GM19397 (cell line): Measurements from ENCODE around the gene UQCC2.

Source experiments
- ATAC-seq: cut with Tn5 transposase; IDR thresholded peaks from one replicate; pipeline ENCODE4 v1.9.1; 2021; ENCODE audit warnings: mild to moderate bottlenecking, moderate library complexity; ENCODE audit not compliant: unreplicated experiment

UQCC2 gene

DNA sequence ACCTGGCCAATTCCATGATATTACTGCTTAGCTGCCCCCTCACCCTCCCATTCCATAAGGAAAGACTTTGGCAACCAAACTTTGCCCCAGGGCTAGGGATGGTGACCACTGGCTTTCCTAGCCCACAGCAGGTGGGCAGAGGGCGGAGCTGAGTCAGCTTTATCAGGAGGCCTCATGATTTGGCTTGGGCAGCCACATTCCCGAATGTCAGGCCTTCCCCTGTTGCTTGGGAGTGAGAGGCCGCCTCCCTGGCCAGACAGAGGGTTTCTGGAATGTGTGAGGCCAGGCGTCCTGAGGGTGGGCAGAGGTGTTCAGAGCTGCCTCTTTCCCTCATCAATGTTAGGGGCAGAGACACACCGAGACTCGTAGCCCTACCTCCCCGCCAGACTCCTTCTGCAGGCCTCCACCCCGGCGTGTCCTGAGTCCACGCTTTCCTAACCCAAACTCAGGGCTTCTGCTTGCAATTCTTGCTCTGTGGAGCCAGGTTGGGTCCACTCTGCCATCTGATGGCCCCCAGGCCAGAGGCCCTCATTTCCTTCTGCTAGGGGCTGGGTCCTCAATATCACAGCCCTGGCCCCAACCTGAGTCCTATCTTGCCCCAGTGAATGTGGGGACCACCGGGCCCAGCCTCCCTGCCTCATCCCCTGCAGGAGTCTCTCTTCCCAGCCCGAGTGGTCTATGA, 19.3 kb downstream of the UQCC2 start:
- ATAC-seq = no peak

DNA sequence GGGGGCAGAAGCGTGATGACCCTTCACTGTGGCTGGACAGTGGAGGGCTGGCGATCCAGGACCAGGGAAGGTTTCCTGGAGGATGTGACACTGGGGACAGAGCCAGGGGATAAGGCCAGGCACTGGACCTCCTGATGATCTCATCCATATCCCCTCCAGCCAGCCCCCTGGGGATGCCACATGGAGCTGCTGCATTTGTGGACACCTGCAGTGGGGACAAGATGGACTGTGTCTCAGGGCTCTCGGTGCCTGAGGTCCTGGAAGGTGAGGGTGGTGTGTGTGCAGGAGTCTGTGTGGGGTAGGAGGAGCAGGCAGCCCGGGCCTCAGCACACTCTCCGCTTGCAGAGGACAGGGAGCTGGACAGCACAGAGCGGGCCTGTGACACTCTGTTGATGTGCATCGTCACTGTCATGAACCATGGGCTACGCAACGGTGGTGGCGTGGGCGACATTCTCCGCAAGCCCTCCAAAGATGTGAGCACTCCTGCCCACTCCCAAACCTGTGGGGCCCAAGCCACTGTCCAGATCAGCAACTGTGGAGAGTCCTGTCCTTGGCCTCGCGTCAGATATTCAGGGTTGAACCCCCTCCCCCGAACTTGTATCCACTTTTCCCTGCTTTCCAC, 19.9 kb downstream of the UQCC2 start:
- no peak for ATAC-seq

DNA sequence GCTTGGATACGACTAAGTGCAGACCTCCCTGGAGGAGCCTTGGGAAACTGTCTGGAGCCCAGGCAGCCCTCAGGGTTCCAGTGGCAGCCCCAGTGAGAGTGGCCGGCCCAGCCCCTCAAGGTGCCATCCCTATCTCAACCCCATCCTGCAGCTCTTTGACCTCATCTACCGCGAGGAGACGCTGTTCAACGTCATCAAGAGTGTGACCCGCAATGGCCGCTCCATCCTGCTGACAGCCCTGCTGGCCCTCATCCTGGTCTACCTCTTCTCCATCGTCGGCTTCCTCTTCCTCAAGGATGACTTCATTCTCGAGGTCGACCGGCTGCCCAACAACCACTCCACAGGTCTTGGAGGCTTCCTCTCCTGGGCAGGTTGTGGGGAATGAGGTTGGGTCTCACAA, 20.7 kb downstream of the UQCC2 start:
- no peak for ATAC-seq

DNA sequence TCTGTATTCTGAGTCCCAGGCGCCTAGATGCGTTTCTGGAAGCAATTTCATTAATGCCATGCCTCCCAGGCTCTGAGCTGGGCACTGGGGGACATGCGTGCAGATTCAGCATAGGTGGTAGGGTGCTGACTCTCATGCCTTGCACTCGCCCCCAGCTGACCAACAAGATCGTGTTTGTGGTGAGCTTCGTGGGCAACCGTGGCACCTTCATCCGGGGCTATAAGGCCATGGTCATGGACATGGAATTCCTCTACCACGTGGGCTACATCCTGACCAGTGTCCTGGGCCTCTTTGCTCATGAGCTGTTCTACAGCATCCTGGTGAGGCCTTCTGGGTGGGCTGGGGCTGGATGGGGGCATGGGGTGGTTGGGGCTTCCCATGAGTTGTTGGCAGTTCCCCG, 21.6 kb downstream of the UQCC2 start:
- ATAC-seq = no peak

DNA sequence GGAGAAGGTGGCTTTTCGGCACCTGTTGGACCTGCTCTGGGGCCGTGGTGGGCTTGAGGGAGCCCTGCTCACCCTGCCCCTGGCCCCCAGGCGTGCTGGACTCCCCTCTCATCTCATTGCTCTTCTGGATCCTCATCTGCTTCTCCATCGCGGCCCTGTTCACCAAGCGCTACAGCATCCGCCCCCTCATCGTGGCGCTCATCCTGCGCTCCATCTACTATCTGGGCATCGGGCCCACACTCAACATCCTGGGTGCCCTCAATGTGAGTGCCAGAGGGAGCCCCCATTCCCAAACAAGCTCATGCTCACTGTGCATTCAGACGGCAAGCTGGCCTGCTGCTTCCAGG, 22.4 kb downstream of the UQCC2 start:
- ATAC-seq = no peak

DNA sequence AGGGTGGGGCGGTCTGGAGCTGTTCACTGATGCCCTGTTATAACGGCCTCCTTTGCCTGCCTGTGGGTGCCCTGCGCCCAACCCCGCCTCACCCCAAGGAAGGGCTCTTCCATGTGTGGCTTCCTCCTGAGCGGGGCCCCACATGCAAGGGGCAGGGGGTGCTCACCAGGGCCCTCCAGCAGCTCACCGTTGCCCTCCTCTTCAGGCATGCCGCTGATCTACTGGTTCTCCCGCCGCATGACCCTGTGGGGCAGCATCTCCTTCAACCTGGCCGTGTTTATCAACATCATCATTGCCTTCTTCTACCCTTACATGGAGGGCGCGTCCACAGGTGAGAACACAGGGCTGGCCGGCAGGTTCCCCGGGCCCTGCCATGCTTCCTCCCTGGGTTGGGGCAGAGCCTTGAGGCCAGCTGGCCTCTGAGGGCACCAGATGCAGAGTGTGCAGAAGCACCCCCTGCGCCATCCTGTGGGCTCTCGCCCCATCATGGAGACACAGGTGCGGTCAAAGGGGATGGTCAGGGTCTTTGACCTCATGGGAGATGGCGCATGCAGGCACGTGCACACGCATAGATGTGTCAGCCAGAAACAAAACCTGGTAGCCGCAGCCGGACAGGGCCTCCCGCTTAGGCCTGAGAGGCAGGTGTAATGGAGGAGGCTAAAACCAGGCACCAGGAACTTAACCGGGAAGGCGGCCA, 22.9 kb downstream of the UQCC2 start:
- ATAC-seq = no peak

DNA sequence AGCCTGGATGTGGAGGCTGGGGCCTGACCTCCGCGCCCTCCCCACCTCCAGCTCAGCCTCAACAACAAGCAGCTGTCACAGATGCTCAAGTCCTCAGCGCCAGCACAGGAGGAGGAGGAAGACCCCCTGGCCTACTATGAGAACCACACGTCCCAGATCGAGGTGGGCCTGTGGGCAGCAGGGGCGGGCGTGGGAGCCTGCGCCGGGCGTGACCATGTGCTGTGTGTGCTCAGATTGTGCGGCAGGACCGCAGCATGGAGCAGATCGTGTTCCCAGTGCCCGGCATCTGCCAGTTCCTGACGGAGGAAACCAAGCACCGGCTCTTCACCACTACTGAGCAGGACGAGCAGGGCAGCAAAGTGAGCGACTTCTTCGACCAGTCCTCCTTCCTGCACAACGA, 23.5 kb downstream of the UQCC2 start:
- no peak for ATAC-seq

DNA sequence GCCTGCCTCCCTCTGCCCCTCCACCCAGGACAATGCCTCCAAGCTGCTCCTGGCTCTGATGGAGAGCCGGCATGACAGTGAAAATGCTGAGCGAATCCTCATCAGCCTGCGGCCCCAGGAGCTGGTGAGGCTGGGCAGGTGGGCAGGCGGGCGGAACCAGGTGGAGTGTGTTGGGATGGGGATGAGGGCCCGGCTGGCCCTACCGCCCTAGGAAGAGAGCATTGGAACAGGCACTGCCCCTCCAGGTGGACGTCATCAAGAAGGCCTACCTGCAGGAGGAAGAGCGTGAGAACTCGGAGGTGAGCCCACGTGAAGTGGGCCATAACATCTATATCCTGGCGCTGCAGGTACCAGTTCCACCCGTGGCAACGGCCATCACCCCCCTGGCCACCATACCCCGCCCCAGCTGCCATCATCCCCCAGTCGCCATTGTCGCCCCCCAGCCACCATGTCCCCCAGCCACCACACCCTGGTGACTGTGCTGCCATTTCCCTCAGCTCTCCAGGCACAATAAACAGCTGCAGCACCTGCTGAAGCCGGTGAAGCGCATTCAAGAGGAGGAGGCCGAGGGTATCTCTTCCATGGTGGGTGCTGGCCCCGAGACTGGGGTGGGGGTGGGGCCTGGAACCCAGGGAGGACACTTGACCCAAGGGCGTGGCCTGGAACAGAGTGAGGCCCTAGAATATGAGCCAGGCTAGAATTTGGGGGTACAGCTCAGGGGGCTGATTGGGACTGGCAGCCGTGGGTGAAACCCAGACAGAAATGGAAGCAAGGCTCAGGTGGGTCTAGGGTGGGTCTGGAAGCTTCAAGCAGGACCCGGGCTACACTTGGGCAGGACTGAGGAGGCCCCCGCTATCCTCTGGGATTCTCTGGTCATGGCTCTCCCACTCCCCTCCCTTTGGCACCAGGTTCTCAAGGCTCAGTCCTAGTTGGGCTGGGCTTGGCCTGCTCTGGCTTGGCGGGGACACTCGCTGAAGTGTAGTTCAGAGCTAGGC, 24.2 kb downstream of the UQCC2 start:
- no peak for ATAC-seq

DNA sequence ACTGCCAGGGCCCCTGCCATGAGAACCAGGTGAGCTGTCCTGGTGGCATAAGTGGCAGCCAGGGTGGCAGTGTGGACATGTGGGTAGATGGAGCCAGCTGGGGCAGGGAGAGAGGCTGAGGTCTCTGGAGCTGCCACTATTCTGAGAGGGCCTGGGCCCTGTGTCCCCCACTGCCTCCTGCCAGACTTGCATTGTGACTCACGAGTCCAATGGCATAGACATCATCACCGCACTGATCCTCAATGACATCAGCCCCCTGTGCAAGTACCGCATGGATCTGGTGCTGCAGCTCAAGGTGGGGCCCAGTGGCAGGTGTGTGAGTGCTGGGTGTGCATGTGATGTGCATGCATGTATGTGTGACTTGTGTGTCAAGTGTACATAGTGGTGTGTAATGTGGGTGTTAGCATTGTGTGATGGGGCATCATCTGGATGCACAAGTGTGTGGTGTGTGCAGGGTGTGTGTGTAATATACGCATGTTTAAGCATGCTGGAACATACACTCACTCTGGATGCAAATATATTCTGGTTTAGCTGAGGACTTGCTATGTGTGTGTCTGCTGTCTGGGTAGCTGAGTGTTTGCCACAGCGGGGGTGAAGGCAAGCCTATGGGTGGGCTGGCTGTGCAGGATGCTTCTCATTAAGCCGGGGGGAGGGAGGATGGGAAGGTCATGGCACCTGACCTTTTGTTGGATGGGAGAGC, 25.1 kb downstream of the UQCC2 start:
- no peak for ATAC-seq

DNA sequence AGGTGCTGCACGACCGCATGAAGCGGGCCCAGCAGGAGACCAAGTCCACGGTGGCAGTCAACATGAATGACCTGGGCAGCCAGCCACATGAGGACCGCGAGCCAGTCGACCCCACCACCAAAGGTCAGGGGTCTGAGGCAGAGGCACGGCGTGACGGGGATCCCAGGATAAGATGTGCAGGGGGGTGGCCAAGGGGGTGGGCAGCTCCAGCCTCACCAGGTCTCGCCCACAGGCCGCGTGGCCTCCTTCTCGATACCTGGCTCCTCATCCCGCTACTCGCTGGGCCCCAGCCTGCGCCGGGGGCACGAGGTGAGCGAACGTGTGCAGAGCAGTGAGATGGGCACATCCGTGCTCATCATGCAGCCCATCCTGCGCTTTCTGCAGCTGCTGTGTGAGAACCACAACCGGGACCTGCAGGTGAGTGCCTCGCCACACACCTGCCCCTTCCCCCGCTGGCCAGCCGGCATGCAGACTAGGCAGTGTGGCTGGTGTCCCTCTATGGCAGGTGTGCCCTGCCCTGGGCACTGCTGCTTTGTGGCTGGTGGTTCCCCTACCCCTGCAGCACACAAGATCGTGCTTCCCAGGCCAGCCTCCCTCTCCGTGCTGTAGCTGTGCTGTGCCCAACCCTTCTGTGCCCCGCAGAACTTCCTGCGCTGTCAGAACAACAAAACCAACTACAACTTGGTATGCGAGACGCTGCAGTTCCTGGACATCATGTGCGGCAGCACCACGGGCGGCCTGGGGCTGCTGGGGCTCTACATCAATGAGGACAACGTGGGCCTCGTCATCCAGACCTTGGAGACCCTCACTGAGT, 25.9 kb downstream of the UQCC2 start:
- ATAC-seq = no peak

DNA sequence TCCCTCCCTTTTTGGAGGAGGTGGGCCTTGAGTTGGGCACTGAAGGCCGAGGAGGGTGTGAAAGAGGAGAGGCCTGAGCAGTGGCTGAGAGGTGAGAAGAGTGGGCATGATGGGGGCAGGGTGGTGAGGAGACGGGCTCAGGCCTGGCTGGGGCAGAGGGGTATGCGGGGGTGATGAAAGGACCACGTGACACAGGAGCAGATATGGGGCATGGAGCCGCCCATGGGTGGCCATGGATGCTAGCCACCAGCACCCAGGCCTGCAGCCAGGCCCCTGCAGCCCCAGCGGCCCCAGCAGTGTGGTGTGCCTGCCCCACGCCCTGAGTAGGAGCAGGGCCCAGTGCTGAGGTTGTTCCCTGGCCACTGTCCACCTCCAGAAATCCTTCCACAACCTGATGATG, 26.5 kb downstream of the UQCC2 start:
- ATAC-seq = no peak

DNA sequence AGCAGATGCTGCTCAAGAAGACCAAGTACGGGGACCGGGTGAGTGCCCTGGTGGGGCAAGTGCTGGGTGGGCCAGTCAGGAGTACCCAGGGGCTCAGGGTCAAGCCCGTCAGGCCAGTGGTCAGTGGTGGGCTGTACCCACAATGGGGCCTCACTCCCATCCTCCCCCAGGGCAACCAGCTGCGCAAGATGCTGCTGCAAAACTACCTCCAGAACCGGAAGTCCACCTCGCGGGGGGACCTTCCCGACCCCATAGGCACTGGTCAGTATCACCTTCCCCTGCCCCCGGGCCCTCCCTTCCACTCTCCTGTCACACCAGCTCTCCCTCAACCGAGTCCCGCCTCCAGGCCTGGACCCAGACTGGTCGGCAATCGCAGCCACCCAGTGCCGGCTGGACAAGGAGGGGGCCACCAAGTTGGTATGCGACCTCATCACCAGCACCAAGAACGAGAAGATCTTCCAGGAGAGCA, 27.0 kb downstream of the UQCC2 start:
- no peak for ATAC-seq

DNA sequence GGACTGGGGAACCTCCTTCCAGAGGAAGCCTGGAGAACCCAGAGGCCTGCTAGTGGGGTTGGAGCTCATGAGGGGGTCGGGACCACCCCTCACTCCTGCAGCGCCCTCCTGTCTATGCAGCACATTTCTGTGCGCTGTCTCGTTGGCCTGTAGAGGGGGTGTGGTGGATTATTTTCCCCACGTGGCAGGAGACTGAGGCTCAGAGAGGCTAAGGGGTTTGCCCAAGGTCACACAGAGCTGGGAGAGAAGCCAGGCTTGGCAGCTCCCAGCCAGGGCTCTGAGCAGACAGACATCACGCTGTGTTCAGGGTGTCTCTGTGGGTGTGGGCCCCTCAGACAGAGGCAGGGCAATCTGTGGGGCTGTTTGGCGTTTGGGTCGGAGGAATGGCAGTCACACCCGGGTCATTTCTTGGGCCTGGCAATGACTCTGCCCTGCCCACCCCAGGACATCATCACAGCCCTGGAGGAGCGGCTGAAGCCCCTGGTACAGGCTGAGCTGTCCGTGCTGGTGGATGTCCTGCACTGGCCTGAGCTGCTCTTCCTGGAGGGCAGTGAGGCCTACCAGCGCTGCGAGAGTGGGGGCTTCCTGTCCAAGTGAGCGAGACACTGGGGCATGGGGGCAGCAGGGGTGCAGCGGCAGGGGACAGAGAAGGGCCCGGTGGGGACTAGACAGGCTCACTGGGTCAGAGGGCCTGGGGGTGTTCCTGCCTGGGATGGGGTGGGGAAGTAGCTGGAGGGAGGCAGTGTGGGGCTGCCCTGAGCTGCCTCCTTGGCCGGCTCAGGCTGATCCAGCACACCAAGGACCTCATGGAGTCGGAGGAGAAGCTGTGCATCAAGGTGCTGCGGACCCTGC, 27.7 kb downstream of the UQCC2 start:
- ATAC-seq = no peak

DNA sequence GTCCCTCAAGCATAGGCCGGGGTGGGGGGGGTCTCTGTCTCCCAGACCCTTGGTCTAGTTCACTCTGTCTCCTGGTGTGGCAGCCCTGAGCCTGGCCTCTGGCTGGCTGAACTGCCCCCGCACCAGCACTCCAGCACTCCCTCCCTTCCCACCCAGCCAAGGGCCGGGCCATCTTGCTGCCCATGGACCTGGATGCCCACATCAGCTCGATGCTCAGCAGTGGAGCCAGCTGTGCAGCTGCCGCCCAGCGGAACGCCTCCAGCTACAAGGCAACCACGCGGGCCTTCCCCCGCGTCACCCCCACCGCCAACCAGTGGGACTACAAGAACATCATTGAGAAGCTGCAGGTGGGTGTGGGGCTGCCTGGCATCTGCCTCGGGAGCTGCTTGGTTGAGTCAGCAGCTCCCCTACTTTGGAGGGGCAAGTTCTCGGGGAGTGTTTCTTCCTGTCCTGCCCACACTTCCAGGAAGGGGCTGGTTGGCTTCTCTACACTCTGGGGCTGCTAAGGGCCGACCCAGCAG, 28.4 kb downstream of the UQCC2 start:
- no peak for ATAC-seq

DNA sequence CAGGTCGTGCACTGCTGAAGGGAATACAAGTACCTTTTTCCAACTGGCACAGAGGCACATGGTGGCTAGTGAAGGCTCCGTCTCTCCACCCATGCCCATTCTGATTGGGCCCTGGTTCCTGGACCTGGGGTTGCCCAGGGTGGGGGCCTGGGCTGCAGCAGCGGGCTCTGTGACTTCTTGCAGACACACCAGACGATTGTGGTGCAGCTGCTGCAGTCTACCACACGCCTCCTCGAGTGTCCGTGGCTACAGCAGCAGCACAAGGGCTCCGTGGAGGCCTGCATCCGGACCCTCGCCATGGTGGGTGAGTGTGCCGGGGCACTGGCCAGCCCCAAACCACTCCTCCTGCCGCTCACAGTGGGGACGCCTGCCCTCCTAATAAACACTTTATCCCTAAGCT, 29.2 kb downstream of the UQCC2 start:
- ATAC-seq = no peak

DNA sequence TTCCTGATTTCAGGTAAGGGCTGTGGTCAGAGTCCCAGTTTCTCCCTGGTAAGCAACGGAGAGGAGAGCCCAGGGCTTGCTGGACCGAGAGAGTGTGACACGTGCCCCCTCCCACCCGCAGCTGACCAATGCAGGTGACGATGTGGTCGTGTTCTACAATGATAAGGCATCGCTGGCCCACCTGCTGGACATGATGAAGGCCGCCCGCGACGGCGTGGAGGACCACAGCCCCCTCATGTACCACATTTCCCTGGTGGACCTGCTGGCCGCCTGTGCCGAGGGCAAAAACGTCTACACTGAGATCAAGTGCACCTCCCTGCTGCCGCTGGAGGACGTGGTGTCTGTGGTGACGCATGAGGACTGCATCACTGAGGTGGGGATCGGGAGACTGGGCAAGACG, 31.7 kb downstream of the UQCC2 start:
- no peak for ATAC-seq

DNA sequence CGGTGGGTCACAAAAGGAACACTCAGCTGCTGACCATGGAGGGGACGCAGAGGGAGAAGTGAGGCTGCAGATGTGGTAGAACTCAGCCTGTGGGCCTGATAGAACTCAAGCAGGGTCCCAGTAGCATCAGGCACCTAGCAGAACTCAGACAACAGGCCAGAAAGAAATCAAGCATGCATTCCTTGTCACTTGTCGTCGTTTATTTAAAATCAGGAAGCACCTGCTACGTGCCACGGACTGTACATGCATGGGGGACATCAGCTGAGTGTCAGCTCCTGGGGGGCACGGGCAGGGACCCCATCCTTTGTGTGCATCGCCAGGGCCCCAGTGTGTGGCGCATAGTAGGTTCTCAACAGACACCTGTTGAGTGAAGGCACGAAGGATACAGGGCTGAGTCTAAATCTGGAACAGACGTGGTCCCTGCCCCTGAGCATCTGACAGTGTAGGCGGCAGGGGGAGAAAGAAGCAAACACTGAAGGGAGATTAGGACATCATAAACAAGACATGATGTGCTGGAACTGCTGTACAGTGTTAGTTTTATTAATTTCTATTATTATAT, 32.5 kb downstream of the UQCC2 start:
- no peak for ATAC-seq

DNA sequence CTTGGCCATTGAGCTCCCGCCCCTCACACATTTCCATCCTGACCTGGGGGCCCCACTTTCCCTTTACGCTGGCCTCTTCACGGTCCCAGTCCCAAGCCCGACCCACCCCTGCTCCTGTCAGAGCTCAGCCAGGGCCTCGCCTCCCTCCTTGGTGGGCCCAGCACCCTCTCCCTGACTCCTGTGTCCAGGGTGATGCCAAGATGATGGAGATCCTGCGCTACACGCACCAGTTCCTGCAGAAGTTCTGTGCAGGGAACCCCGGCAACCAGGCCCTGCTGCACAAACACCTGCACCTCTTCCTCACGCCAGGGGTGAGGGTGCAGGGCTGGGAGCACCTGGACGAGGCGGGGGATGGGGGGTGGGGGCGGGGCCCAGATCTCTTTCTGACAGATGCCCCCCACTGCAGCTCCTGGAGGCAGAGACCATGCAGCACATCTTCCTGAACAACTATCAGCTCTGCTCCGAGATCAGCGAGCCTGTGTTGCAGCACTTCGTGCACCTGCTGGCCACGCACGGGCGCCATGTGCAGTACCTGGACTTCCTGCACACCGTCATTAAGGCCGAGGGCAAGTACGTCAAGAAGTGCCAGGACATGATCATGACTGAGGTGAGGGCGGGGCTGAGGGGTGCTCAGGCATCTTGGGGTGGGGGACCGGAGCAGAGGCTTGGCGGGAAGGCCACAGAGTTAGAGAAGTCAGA, 33.1 kb downstream of the UQCC2 start:
- no peak for ATAC-seq
